Astrocyte of the cerebellum (primary cell): Measurements from ENCODE around the gene ZWILCH.

Experiments
- DNase-seq: peaks from one replicate; pipeline ENCODE4 v3.0.0-alpha.2; 2011; ENCODE audit warnings: low read depth
- H3K4me3 ChIP-seq: 2 replicates; pipeline ENCODE4 v1.5.1; 2011; ENCODE audit warnings: mild to moderate bottlenecking, low read depth, low read length, moderate library complexity
- in situ Hi-C: cut with HindIII; loops from 2 replicates; pipeline ENCODE4 v1.10.0; 2017; ENCODE audit warnings: low sequenced_read_pairs
- TF ChIP-seq, protein P1 (sequence below): IDR thresholded peaks from 2 replicates; pipeline ENCODE4 v1.5.1; 2012; ENCODE audit warnings: low read length, low read depth, moderate library complexity, mild to moderate bottlenecking; ENCODE audit errors: missing control alignments

Gene ZWILCH

DNA sequence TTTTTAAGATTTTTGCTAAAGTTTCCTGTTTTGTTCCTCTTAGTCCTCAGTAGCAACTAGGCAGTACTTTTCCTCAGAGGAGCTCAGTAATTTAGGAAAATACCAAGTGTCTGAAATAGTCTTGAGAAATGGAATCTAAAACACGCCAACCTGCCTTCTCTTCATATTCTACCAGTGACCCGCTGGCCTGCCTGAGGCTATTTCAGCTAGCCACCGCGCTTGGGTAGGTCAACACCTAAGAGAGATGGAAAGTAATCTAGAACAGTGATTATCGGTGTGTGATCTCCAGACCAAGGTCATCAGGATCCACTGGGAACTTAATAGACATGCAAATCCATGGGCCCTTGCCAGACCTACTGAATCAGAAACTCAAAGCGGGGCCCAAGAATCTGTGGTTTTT lies 53.1 kb downstream of the ZWILCH start:
- in situ Hi-C loops, result no loop called here
- no peak for DNase-seq
- TF ChIP-seq, protein P1, sequence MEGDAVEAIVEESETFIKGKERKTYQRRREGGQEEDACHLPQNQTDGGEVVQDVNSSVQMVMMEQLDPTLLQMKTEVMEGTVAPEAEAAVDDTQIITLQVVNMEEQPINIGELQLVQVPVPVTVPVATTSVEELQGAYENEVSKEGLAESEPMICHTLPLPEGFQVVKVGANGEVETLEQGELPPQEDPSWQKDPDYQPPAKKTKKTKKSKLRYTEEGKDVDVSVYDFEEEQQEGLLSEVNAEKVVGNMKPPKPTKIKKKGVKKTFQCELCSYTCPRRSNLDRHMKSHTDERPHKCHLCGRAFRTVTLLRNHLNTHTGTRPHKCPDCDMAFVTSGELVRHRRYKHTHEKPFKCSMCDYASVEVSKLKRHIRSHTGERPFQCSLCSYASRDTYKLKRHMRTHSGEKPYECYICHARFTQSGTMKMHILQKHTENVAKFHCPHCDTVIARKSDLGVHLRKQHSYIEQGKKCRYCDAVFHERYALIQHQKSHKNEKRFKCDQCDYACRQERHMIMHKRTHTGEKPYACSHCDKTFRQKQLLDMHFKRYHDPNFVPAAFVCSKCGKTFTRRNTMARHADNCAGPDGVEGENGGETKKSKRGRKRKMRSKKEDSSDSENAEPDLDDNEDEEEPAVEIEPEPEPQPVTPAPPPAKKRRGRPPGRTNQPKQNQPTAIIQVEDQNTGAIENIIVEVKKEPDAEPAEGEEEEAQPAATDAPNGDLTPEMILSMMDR, result no peak
- H3K4me3 ChIP-seq, result no peak overlapping the region

DNA sequence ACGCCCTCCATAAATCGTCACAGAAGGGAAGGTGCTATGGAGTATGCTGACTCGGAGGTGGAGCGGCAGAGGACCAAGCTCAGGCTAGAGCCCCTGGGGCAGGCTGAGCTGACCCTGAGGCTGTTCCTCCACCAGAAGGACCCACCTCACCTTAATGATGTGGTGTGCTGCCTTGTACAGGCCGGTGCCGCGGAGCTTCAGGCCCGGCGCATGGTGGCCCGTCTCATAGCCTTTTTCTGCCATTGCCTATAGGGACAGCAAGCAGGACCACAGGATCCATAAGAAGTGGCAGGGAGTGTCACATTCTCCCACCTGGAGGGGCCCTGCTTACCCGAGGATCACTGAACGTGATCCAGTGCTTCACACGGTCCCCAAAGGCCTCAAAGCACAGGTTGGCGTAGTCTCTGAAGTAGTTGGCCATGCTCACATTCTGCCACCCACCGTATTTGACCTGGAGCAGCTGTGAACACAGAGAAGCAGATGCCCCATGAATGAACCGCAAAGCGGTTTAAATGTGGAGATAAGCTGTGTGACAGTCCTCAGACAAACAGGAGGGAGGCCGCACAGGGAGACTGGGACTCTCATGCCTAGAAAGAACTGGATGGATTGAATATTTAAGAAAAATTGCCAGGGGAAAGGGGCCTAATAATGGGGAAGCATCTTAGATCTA lies 55.9 kb downstream of the ZWILCH start:
- in situ Hi-C loops, result no loop called here
- no peak overlapping the region for H3K4me3 ChIP-seq
- TF ChIP-seq, protein P1, result no peak
- DNase-seq, result no peak

DNA sequence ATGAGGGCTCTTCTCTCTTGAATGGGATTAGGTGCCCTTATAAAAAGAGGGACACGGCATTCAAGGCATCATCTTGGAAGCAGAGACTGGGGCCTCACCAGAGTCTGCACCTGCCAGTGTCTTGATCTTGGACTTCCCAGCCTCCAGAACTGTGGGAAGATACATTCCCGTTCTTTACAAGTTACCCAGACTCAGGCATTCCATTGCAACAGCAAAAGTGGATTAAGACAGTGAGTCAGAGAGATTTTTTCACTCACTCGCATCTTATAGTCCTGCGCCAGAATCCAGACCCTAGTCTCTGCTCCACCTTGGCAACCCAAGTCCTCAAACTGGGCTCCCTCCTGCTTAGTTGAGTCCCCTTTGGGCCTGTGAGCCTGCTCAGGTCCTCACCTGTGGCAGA lies 58.0 kb downstream of the ZWILCH start:
- TF ChIP-seq, protein P1, result no peak
- DNase-seq, result no peak
- no peak overlapping the region for H3K4me3 ChIP-seq
- in situ Hi-C loops, result no loop called here

DNA sequence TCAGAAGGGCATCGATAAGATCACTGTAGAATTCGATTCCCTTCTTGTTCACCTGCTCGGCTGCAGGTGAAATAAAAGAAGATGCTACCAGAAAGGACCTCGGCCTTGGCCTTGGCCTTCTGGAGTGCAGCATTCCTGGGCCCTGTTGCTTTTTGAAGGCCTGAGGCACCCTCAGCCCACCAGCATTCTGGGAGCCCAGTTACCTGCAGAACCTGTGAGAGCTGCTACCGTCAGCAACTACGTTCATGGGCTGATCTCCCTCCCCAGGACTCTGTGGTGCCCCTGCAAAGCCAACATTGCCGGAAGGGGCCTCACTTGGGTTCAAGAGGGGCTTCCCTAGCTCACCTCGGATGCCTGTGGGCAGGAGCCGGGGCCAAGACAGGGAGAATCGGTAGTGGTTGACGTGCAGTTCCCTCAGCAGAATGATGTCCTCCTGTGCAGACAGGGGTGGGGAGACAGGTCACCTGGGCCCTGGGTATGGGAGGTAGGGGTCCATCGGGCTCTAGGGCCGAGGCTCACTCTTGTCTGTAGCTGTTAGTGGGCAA lies 58.5 kb downstream of the ZWILCH start:
- DNase-seq, result no peak
- TF ChIP-seq, protein P1, result no peak
- H3K4me3 ChIP-seq, result no peak overlapping the region
- in situ Hi-C loops, result no loop called here

DNA sequence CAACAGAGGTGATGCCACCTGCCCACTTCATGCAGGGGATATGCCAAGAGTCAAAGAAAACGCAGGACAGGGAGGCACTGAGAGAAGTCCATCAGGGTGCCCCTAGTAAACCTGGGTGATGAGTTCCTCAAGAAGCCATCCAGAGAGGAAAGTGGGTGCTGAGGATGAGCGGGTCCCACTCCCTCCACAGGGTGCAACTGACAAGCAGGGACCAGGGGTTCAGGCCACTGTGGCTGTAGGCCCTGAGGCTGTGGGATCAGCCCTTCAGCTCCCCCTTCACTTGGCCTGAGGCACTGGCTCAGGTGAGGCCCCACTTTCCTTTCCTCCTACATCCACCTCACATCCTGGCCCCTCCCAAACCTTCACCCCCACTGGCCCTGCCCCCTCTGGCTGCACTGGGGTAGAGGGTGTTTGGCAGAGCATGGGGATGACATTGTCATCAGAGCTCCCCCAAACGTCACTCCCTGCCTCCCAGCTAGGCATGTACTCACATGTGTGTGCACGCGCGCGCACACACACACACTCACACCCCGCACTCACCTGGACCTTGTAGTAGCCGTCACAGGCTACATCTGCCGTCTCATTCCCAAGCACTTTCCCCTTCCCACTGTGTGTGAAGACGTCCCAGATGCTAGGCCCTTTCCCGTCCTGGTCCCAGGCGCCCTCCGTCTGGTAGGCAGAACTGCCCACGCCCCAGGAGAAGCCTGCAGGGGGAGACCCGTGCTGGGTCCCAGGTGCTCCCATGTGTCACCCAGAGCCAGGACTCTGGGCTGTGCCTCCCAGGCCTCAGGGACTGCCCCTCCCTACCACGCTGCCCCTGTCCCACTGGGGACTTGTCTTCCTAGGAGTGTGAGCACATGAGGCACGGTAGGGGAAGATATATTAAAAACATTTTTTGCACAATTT lies 59.3 kb downstream of the ZWILCH start:
- H3K4me3 ChIP-seq, result no peak overlapping the region
- in situ Hi-C loops, result no loop called here
- TF ChIP-seq, protein P1, result no peak
- no peak for DNase-seq

DNA sequence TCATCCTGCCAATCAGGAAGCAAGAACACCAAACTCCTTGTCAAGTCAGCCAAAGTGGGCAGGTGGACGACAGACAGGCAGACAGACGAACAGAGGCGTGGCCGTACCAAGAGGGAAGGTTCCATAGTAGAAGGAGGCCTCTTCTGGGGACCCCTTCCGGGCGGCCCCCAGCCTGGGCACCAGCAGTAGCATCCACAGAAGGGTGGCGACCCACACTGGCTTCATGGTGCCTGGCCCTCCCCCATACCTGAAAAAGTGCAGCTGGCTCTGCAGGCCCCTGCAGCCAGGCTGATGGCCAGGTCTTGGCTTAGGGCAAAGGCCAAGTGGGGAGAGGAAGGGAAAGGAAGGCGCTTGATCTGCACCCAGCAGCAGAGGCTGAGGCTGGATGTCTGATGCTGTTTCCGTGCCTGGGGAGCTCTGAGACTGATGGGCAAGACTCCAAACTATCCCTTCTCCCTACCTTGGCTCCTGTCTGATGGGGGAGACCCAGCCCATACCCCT lies 60.1 kb downstream of the ZWILCH start:
- in situ Hi-C loops, result no loop called here
- TF ChIP-seq, protein P1, result no peak
- no peak for DNase-seq
- H3K4me3 ChIP-seq, result peak overlapping the region; percentile 34
